GM12891 (cell line): ENCODE results near the gene RBM19.

Source experiments
- PAX5 ChIP-seq: IDR thresholded peaks from 2 replicates; pipeline ENCODE4 v1.6.1; 2011; ENCODE audit warnings: low read length, moderate library complexity, mild to moderate bottlenecking; ENCODE audit not compliant: insufficient read depth, severe bottlenecking
- POLR2A ChIP-seq: IDR thresholded peaks from 2 replicates; pipeline ENCODE4 v1.6.1; 2011; ENCODE audit warnings: low read depth, low read length, control low read depth
- POLR2AphosphoS5 ChIP-seq: IDR thresholded peaks from 2 replicates; pipeline ENCODE4 v1.6.1; 2011; ENCODE audit warnings: low read depth, low read length, control low read depth
- SPI1 ChIP-seq: IDR thresholded peaks from 2 replicates; pipeline ENCODE4 v1.6.1; 2011; ENCODE audit warnings: low read depth, low read length, control low read depth
- TAF1 ChIP-seq: IDR thresholded peaks from 2 replicates; pipeline ENCODE4 v1.6.1; 2011; ENCODE audit warnings: low read depth, low read length, control low read depth

- TF ChIP-seq POLR2A, result no peak
- no peak for TF ChIP-seq SPI1
- no peak for TF ChIP-seq PAX5
- TF ChIP-seq POLR2AphosphoS5, result no peak
- TF ChIP-seq TAF1, result no peak
These were observed 84.8 kb downstream of the RBM19 start for GRCh38 chr12:113880988-113881962.
